ENCODE measurements around the gene MIA2. TPM values are rescaled to one million over a fixed set of nuclear protein-coding genes. Genes with fewer than 3 reads are reported as not detected.

MIA2 gene
- polyA plus RNA-seq, 1 of the 3 experiments (the other 2 are of a cell fraction): 2.6 TPM

DNA sequence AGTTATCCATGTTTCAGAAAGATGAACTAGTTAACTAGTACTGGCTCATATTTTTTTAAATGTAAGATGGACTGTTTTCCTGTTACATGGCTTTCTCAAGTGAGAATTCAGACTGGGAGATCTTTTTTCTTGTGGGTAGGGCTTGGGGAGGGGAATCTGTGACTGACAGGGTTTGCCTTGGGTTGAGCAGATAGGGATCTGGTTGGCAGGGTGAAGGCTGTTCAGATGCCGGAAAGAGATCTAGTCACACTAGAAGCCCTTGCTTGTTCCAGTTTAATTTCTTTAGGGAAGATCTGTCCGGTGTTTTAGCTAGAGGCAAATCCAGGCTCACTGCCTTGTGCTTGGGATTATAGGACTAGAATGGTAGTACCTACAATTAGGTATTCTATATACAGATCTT lies 135.3 kb downstream of the MIA2 start:
- Histone ChIP-seq H3K9me2 (no peaks in the 10 kb centered on the region), H3K4me3 (ENCODE audit: low read depth in 2 of 2, low read length in 1 of 2) (no peak overlapping the region), H3K9ac (no peak overlapping the region), H4K20me1 (ENCODE audit: insufficient read depth) (no peaks in the 10 kb centered on the region), H3K9me3 (no peaks in the 10 kb centered on the region), H3K79me2 (ENCODE audit: insufficient read depth) (no peaks in the 10 kb centered on the region), H3K27ac (ENCODE audit: low read depth in 2 of 2, low read length in 1 of 2) (no peak overlapping the region), H3K27me3 (ENCODE audit: insufficient read depth) (no peaks in the 10 kb centered on the region), H2AFZ (ENCODE audit: low read depth) (no peak overlapping the region), H3K36me3 (replicated peaks in 1 of 2; ENCODE audit: control insufficient read depth in 1 of 2, insufficient read depth in 2 of 2, low read length in 1 of 2) (peaks cover 0 to 7% of the 10 kb centered on the region in 2 experiments), H3K4me1 (ENCODE audit: control insufficient read depth in 1 of 2, insufficient read depth in 2 of 2, low read depth in 1 of 2, low read length in 1 of 2) (no peaks in the 10 kb centered on the region), H3K4me2 (no peak overlapping the region), H3F3A (replicated peaks; ENCODE audit: insufficient read depth) (no peaks in the 10 kb centered on the region)
- TF ChIP-seq POLR2AphosphoS5 (IDR thresholded peaks at IDR 0.05; ENCODE audit: low read depth, low read length) (no peak), REST (IDR thresholded peaks at IDR 0.05; ENCODE audit: low read depth, low read length) (no peak), FOXM1 (IDR thresholded peaks at IDR 0.05; ENCODE audit: low read depth) (no peak)
- ChIA-PET CTCF (interaction anchor here (2.1 kb wide), 1 partner anchor 262 kb away, joined by 11 read pairs; no protein-coding TSS in a partner anchor), POLR2A (no interaction called here)
- no peak for DNase-seq
- 92% methylated on average over 2 of the region's 2 CpGs for WGBS (ENCODE audit: low lambda C conversion rate)

- Histone ChIP-seq H3K4me3 (ENCODE audit: low read depth in 2 of 2, low read length in 1 of 2) (no peak overlapping the region), H3K27me3 (ENCODE audit: insufficient read depth) (no peaks in the 10 kb centered on the region), H3K79me2 (ENCODE audit: insufficient read depth) (no peaks in the 10 kb centered on the region), H2AFZ (ENCODE audit: low read depth) (no peak overlapping the region), H3K9me3 (no peaks in the 10 kb centered on the region), H3F3A (replicated peaks; ENCODE audit: insufficient read depth) (peaks cover 4% of the 10 kb centered on the region), H3K4me2 (no peak overlapping the region), H3K27ac (ENCODE audit: low read depth in 2 of 2, low read length in 1 of 2) (no peak overlapping the region), H4K20me1 (ENCODE audit: insufficient read depth) (no peaks in the 10 kb centered on the region), H3K36me3 (replicated peaks in 1 of 2; ENCODE audit: control insufficient read depth in 1 of 2, insufficient read depth in 2 of 2, low read length in 1 of 2) (no peaks in the 10 kb centered on the region), H3K9ac (no peak overlapping the region), H3K9me2 (no peaks in the 10 kb centered on the region), H3K4me1 (ENCODE audit: control insufficient read depth in 1 of 2, insufficient read depth in 2 of 2, low read depth in 1 of 2, low read length in 1 of 2) (peaks cover 0 to 5% of the 10 kb centered on the region in 2 experiments; a peak in 1 of 4 replicates)
- 93% methylated on average over 8 of the region's 12 CpGs for WGBS (ENCODE audit: low lambda C conversion rate)
- ChIA-PET POLR2A (no interaction called here), CTCF (no interaction called here)
- no peak for DNase-seq
- TF ChIP-seq REST (IDR thresholded peaks at IDR 0.05; ENCODE audit: low read depth, low read length): no peak
- TF ChIP-seq RFX5 (IDR thresholded peaks at IDR 0.05; ENCODE audit: low read length): no peak
- TF ChIP-seq, protein P1, sequence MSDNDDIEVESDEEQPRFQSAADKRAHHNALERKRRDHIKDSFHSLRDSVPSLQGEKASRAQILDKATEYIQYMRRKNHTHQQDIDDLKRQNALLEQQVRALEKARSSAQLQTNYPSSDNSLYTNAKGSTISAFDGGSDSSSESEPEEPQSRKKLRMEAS (IDR thresholded peaks at IDR 0.05; ENCODE audit: low read depth): no peak
- TF ChIP-seq RAD21 (IDR thresholded peaks at IDR 0.05; ENCODE audit: low read length): no peak
- TF ChIP-seq CHD2 (IDR thresholded peaks at IDR 0.05; ENCODE audit: low read length, partially characterized antibody): no peak
- no peak for TF ChIP-seq MEF2A (IDR thresholded peaks at IDR 0.05; ENCODE audit: borderline replicate concordance, low read depth)
- TF ChIP-seq ELF1 (IDR thresholded peaks at IDR 0.05): no peak
- TF ChIP-seq, protein P2, sequence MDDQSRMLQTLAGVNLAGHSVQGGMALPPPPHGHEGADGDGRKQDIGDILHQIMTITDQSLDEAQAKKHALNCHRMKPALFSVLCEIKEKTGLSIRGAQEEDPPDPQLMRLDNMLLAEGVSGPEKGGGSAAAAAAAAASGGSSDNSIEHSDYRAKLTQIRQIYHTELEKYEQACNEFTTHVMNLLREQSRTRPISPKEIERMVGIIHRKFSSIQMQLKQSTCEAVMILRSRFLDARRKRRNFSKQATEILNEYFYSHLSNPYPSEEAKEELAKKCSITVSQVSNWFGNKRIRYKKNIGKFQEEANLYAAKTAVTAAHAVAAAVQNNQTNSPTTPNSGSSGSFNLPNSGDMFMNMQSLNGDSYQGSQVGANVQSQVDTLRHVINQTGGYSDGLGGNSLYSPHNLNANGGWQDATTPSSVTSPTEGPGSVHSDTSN (IDR thresholded peaks at IDR 0.05): no peak
- TF ChIP-seq EP300 (IDR thresholded peaks at IDR 0.05; ENCODE audit: borderline replicate concordance in 1 of 2, low read depth in 1 of 2, low read length in 1 of 2): no peak
- no peak for TF ChIP-seq RCOR1 (IDR thresholded peaks at IDR 0.05; ENCODE audit: low read length)
- no peak for TF ChIP-seq MXI1 (IDR thresholded peaks at IDR 0.05; ENCODE audit: low read depth, low read length)
- no peak for TF ChIP-seq TAF1 (IDR thresholded peaks at IDR 0.05; ENCODE audit: borderline replicate concordance, low read depth, low read length)
- TF ChIP-seq, protein P3, sequence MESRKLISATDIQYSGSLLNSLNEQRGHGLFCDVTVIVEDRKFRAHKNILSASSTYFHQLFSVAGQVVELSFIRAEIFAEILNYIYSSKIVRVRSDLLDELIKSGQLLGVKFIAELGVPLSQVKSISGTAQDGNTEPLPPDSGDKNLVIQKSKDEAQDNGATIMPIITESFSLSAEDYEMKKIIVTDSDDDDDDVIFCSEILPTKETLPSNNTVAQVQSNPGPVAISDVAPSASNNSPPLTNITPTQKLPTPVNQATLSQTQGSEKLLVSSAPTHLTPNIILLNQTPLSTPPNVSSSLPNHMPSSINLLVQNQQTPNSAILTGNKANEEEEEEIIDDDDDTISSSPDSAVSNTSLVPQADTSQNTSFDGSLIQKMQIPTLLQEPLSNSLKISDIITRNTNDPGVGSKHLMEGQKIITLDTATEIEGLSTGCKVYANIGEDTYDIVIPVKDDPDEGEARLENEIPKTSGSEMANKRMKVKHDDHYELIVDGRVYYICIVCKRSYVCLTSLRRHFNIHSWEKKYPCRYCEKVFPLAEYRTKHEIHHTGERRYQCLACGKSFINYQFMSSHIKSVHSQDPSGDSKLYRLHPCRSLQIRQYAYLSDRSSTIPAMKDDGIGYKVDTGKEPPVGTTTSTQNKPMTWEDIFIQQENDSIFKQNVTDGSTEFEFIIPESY (IDR thresholded peaks at IDR 0.05; ENCODE audit: borderline replicate concordance, low read depth): no peak
- TF ChIP-seq SIN3A (IDR thresholded peaks at IDR 0.05; ENCODE audit: borderline replicate concordance, low read depth, low read length): no peak
Measured at GRCh38 chr14:39370415-39370814, 136.7 kb downstream of the MIA2 start.
